ENCODE data around the gene IQGAP1.

DNA sequence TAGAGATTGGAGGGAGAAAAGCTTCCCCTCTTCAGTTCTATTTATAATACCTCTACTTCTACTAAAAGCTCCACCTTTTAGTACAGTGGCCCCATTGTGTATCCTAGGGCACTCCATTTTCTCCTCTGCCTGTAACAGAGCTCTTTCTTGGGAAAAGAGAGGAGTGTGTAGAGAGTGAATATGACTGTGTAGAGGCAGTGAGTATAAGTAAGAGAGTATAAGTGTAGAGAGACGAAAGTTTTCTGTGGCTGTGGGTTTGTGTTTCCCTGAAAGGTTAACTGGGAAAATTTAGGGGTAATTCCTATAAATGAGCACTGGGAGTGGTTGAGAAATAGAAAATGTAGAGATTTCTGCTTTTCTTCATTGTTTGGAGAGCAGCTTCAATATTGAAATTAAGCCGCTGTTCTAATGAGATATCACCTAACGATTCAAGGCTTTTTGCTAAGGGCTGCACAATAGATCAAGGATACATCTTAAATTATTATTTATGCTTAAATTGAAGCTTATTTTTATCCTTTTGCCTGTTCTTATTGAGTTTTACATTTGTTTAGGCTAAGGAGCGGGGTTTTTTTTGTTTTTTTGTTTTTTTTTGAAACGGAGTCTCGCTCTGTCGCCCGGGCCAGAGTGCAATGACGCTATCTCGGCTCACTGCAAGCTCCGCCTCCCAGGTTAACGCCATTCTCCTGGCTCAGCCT, 6.9 kb downstream of the IQGAP1 start:
- TF ChIP-seq, protein P1, sequence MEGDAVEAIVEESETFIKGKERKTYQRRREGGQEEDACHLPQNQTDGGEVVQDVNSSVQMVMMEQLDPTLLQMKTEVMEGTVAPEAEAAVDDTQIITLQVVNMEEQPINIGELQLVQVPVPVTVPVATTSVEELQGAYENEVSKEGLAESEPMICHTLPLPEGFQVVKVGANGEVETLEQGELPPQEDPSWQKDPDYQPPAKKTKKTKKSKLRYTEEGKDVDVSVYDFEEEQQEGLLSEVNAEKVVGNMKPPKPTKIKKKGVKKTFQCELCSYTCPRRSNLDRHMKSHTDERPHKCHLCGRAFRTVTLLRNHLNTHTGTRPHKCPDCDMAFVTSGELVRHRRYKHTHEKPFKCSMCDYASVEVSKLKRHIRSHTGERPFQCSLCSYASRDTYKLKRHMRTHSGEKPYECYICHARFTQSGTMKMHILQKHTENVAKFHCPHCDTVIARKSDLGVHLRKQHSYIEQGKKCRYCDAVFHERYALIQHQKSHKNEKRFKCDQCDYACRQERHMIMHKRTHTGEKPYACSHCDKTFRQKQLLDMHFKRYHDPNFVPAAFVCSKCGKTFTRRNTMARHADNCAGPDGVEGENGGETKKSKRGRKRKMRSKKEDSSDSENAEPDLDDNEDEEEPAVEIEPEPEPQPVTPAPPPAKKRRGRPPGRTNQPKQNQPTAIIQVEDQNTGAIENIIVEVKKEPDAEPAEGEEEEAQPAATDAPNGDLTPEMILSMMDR (IDR thresholded peaks at IDR 0.05): no peak
- no peak for TF ChIP-seq POLR2A (IDR thresholded peaks at IDR 0.05)
